ENCODE measurements around the gene OR5B21.
A peak's percentile ranks its signal among the peaks of the same experiment; 100 is the strongest.

OR5B21 gene

DNA sequence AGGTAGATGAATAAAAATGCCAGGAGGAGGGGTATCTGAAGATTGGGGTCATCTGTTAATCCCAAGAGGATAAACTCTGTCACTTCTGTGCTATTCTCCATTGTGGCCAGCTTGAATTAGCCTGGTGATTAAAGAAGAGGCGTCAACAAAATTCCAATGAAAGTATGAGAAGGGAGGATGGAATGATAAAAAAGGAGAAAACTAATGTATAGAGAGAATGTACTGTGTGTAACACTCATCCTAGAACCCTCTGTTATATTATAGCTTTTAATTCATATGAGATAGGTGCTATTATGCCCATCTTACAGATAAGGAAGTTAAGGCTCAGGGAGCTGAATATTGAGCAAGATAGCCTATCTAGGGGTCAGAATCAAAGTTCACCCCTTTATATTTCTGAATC, at the start of gene OR5B21:
Gene OR5B21, minus strand, starts transcription at position 101 of the 400 bp plus-strand sequence. Its CDS starts 0 bp downstream, at position 101.
- no peak for DNase-seq

DNA sequence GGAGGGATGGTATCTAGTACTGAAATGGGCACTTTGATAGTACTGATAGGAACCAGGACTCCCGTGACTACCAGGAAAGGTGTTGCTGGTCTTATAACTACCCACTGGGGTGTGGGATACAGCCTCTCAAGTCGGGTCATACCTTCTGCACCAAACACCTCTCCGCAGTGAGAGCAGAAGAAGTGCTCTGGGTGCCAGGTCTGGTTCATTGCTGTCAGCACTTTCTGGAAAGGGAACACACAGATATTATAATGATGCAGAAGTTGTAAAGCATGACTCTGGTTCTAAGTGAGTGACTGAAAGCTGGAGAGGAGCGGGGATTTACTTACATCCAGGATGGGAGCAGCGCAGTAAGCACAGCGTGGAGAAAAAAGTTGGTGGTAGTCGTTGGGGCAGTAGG, 41.7 kb upstream of the OR5B21 start:
- no peak for DNase-seq

DNA sequence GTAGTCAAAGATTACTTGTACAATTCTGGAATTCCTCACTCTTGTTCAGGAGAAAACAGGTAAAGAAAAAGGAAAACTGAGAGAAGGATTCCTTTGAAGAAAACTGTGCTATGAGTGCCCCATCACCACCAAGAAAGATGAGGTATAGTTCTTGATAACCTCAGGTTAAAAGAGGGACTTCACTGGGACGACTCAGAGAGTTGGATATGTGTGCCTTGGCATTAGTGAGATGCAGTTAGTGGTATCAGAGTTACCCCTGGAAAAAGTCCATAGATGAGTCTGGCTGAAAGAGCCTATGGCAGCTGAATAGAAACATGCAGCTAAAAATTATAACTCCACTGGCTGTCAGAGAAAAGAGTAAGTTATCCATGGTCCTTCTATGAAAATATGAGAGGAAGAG, 38.9 kb upstream of the OR5B21 start:
- no peak for DNase-seq

DNA sequence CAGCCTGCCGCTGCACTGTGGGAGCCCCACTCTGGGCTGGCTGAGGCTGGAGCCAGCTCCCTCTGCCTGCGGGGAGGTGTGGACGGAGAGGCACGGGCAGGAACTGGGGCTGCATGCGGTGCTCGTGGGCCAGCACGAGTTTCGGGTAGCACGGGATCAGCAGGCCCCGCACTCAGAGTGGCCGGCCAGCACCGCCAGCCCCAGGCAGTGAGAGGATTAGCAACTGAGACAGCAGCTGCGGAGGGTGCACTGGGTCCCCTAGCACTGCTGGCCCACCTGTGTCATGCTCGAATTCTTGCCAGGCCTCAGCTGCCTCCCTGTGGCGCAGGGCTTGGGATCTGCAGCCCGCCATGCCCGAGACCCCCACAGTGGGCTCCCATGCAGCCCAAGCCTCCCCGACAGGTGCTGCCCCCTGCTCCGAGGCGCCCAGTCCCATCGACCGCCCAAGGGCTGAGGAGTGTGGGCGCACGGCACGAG, 24.0 kb upstream of the OR5B21 start:
- no peak for DNase-seq

DNA sequence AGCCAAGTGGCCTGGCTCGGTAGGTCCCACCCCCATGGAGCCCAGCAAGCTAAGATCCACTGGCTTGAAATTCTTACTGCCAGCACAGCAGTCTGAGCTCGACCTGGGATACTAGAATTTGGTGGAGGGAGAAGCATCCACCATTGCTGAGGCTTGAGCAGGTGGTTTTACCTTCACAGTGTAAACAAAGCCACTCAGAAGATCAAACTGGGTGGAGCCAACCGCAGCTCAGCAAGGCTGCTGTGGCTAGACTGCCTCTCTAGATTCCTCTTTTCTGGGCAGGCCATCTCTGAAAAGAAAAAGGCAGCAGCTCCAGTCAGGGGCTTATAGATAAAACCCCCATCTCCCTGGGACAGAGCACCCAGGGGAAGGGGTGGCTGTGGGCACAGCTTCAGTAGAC, 22.3 kb upstream of the OR5B21 start:
- DNase-seq: peak; percentile 41

DNA sequence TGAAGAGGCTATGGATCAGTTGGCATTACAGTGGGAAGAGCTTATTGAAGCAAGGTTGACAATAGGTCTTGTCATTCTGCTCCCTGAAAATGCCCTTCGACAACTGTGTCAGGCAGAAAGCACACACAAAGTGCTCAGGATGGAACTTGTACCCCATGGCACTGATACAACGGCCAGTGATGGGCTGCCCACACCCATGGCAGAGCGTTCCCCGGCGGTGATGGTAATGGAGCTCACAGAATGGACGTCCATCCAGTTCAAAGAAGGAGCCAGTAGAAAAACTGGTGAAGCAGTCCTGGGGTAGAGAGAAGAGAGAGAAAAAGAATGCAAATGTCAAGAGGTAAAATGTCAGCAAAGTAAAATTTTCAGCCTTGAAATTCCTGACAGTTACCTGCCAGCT, 19.5 kb upstream of the OR5B21 start:
- DNase-seq: no peak

DNA sequence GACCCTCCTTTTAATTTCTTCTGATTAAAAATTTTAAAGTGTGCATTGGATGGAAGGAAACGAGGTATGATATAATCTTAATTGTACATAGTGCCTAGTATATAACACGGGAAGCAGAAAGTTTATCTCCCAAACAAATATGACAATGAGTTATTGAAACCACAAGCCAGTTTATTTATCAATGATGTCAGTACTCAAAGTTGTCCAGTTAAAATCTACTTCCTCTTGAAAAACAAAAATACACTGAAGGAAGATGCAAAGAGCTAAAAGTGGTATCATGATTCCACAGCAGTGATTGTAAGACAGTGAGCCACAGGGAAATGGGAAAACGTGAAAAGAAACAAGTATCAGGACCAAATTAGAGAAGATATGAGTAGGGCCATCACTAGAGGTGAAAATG, 18.8 kb upstream of the OR5B21 start:
- DNase-seq: no peak

DNA sequence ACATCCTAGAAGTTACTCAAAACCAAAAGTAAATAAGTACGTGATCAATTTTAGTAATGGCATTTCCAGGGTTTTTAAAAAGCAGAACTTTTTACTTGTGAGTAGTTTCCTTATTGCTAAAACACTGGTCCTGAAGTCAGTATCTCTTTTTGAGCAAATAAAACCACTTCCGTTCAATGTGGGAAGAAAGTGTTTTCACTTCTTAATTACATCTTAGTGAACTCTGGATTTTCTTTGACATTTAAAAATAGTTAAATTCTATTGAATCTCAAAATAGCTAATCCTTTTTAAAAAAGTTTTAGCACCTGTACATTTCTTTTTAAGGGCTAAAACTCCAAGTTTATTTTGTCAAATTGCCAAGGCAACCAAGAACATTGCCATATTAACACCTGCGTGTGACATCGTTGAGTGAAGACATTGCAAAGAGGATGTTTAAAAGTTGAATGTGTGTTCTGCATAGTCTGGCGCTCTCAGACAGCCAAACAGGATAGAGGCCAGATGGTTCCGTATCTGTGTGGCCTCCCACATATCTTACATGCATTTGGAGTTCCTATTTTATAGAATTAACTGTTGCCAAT, 17.2 kb upstream of the OR5B21 start:
- peak; percentile 66 for DNase-seq

DNA sequence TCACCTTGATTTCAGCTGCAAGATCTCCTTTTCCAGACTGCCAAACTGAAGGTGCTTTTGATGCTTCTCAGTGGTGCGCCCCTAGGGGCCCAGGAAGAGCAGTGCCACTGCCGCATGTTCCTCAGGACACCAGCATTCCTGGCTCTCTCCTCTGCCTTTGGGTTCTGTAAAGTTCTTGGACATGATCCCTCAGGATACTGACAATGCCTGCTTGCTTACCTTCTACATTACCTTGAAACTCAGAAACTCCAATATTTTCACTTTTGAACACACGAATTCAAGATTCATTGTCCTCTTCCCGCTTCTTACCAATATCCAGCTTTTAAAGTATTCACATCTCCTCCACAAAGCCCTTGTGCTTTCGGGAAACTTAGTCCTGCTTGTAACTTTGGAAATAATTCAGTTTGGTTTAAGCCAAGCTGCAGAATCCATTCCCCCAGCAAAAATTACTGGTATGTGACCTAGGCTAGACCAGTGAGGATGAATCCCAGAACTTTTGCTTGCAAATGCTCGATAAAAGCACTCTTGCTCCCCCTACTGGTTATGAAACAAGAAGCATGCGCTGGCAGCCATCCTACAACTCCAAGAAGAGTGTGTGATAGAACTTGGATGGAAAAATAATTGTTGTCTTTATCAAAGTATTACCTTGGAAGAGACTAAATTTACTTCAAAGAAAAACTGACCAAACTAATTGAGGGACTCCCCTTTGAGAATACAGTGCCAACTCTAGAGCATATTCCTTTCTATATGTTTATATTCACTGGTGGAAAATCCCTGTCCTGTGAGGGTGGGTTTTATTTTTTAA, 16.5 kb upstream of the OR5B21 start:
- peak; percentile 49 for DNase-seq

DNA sequence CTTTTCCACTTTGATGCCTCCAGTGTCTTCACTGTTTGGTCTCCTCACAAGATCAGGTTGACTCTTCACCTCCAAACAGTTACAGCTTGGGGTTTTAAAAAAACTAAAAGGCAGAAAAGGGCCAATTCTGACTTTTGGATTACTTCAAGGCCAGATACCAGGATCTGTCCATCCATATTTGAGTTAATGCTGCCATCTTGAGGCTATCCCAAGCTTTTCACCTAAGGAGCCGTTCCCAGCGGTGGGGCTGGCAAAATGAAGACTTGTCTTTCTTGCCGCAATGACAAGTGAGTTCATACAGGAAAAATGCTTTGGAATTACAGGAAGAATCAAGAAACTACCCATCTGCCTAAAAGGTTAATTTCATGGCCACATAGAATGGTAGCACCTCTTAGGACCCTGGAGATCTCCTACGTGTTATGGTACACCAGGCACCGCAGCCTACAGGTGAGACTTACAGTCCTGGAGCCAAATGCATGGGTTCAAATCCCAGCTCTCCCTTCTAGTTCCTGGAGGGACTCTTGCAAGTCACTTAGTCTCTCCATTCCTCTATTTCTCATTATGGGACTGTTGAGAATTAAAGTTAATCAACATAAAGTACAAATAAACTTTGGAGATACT, 6.0 kb upstream of the OR5B21 start:
- DNase-seq: no peak

DNA sequence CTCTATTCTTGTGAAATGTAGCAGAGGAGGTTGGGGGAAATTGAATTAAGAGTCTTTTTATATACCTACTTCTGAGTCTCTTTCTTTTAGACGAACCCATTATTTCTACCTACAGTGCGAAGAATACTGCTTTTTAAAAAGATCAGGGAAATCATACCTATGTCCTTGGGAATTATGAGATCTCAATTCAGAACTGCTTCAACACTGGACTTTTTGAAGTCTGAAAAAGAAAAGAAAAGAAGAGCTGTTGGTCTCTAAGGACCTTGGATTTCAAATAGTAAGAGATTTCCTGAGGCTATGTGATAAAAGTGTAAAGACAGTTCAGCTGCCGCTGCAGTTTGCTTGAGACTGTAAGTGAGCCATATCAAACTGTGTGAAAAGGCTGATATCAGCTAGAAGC, 3.7 kb upstream of the OR5B21 start:
- no peak for DNase-seq

DNA sequence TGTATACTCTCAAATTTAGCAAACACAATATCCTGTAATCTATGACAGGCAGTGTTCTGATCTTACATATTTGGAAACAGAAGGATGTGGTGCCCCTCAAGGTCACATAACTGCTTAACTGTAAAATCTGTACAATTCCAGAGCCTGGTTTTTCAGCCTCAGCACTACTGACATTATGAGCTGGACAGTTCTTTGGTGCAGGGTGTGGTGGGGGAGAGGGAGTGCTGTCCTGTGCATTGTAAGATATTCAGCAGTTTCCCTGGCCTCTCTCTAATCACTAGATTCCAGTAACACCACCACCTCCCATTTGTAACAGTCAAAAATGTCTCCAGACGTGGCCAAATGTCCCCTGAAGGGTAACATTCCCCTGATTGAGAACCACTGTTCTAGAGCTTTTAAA, 1.8 kb upstream of the OR5B21 start:
- no peak for DNase-seq

DNA sequence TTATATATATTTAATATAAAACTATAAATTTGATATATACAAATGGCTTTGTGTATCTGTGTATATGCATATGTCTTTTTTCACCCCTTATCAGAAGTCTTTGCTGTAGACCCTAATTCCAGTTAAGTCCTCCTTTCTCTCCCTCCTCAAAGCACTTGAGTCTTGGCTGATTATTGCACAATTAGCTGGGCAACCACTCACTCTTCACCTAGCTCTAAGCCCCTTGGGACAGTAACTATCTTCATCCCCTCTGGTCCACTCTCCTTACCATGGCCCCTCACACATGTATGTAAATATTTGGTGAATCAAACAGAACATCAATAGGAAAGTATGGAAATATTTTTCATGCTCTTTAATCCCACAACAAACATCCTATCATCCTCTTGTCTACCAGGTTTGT, 909 bp upstream of the OR5B21 start:
- DNase-seq: no peak

DNA sequence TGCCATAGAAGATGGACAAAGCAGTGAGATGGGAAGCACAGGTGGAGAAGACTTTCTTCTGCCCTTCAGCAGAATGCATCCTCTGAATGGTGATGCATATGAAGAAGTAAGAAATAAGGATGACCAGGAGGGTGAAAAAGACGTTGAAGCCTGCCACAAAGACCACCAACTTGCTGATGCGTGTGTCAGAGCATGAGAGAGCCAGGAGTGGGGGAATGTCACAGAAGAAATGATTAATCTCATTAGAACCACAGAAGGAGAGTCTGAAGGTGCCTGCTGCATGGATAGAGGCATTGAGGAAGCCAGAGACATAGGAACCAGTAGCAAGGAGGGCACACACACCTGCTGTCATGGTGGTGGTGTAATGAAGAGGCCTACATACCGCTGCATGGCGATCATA, 550 bp downstream of the OR5B21 start:
- DNase-seq: no peak

DNA sequence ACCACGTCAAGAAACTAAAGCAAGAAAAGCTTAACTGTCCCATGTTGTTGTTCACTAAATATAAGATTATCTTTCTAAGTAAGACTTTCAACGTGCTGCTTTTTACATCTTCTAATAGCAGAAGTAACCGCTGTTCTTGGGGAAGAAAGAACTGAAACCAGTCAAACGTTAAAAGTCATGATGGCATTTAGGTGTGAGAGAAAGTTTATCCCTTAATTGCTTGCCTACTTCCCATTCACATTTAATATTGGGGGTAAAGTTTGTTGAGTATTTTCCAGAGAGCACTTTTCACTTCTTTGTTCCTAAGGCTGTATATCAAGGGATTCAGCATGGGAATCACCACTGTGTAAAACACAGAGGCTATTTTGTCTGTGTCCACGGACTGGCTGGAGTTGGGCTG, 970 bp downstream of the OR5B21 start:
- DNase-seq: no peak

DNA sequence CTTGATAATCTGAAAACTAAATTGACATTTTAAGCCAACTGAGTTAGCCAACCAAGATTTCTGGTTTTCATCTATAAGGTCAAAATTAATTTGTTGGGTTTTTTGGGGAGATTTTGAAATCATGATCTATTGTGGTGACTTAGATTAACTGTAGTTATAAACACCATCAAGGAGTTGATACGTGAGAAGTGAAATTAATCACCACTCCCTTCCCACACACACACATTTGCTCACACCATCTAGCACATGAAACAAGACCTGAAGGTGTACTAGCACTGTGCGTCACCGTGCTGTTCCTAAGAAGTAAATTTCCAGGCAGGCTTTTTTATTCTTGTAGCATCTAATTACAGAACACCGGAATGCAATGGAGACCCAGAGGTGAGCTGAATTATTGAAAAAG, 2.1 kb downstream of the OR5B21 start:
- no peak for DNase-seq

DNA sequence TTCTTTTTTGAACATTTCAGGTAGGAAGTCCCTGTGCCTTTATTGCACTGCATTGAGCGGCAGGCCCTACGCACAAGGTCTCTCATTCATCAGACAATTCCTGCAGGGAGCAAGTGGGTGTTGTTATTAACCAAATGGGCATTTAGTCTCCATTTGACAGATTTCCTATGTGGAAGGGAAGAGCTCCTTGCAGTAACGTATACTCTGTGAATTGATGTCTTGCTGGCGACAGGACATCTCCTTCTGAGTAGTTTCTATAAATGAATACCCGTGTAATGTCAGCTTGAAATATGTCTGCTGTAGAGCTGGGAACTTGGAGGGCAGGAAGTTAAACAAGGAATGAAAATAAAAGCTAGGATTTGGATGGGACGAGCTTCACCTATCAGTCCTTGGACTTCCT, 3.7 kb downstream of the OR5B21 start:
- DNase-seq: no peak

DNA sequence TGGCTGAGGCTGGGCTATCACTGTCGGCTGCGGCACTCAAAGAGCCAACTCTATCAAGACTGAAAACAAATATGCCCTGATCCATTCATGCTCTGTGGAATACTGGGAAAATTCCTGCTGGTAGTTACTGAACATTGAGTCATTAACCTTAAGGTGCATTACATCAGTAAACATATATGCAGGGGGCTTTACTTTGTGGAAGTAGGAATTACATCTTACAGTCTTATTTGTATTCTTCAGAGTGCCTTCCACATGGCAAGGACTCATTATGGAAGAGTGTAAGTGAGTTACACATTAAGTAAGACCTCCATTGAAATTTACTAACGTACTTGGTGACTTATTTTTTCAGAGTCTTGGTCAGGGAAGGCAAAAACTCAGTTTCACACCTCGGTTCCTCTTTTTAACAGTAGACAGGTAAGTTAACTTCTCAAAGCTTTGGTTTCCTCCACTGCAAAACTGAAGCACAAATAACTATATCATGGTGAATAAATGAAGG, 4.5 kb downstream of the OR5B21 start:
- no peak for DNase-seq

DNA sequence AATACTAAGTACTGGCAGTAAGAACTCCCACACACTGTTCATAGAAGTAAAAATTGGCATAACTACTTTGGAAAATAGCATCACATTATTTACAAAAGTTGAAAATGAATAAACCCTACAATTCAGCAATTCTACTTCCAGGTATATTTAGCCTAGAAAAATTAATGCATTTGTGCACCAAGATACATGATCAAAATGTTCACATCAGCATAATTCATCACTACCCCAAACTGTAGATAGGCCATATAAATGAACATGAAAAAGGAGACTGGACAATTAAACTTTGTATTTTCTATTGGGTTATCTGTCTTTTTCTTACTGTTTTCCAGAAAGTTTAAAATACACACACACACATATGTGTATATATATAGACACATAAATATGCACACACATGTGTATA, 5.9 kb downstream of the OR5B21 start:
- no peak for DNase-seq

DNA sequence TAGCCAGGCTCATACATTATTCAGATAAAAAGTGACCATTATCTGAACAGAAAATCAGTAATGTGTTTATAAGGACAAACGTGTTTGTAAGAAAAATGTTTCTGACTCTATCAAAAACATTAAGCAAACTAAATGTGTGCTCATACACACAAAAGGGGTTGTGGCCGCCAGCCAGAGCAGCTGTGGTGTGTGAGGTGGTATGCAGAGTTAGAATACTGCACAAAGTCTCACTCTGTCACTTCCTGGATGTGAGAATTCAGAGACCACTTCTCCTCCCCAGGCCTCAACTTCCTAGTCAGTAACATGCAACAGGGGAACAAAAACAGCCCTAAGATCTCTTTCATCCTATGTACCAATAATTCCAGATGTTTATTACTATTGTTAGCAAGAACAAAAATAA, 9.4 kb downstream of the OR5B21 start:
- peak; percentile 16 for DNase-seq

DNA sequence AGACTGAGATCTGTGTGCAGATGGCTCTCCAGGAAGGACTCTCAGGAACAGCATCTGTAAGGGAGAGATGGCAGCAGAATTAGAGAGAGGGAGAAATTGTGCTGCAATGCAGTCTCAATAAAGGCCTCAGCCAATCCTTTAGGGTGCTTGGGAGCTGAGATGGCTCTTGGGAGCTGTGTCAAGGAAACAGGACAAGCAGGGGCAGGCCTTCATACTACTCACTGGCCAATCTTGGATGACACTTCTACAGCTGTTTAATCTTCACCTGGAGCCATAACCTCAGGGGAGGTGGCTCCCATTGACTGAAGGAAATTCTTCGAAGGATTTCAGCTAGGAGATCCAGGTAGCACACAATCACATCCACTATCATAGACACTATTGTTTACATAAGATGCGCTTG, 10.0 kb downstream of the OR5B21 start:
- DNase-seq: no peak

DNA sequence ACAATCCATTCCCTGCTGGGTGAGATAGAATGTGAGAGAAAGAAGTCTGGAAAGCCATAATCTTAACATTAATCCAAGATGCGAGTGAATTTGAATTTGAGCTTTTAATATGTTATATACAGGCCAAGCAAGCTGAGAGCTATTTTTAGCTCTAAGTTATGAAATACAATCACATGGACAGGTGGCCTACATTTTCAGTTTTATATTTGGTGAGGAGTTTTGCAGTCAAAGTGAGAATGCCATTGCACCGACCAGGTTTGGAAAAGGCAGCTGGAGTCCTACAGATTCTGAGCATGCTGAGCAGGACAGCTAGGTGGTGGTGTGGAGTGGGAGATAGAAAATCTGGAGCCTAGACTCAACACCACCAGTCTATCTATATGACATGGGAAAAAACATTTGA, 12.0 kb downstream of the OR5B21 start:
- no peak for DNase-seq

DNA sequence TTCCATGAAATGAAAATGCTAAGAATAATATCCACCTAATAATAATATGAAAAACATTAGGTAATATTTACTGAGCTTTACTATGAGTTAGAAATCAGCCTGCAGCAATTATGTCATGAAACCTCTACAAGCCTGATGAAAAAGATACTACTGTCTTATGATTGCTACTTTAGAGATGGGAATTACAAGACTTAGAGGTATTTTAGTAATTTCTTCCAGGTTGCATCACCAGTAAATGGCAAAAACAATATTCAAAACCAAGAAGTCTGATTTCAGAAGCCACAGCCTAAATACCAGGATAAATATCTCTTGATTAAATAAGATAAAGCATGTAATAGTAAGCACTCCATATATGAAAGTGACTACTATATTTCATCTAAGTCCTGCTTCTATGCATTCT, 13.8 kb downstream of the OR5B21 start:
- no peak for DNase-seq

DNA sequence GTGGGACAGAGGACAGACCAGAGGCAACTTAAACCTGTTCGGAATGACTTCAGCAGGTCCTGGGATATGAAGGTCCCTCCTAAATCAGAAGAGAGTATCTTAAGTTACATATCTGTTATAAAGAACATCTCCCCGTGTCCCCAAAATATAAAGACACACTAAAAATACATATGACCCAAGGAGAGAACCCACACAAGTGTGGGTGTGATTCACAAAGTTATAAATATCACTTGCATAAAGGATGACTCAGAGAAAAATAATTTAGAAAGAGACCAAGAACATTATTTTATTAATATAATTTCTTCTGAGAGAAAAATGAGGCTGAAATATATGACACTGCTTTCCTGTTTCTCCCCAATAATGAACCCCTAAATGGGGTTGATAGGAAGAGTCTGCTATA, 14.2 kb downstream of the OR5B21 start:
- no peak for DNase-seq

All from CD4-positive, alpha-beta T cell treated with Interleukin-15 for 1 hour (primary cell).